DOHH2 (cell line): ENCODE measurements around the gene SLC6A8.

Experiments
- CTCF ChIP-seq: fragments of 200-600 bp; sonication (generic); IDR thresholded peaks from one replicate; pipeline ENCODE4 v1.5.1; 2014; ENCODE audit warnings: antibody characterized with exemption, mild to moderate bottlenecking, low read depth, low read length; ENCODE audit not compliant: poor library complexity, severe bottlenecking
- EZH2phosphoT487 ChIP-seq: fragments of 200-600 bp; sonication (generic); IDR thresholded peaks from 2 replicates; pipeline ENCODE4 v1.6.1; 2017; ENCODE audit warnings: borderline replicate concordance, mild to moderate bottlenecking, antibody characterized with exemption, low read length, moderate library complexity, mixed read lengths

- TF ChIP-seq CTCF (no peak), EZH2phosphoT487 (no peak)
Measured at GRCh38 chrX:153740631-153741222, 53.0 kb downstream of the SLC6A8 start.
